ENCODE data around the gene SRCAP.
"Not testable (repeated sequence)": the region's sequence is repeated elsewhere in the genome, so short reads cannot be mapped to it uniquely, and the experiment has no call there.

SRCAP gene

GRCh38 chr16:30664616-30665109, 34.3 kb upstream of the SRCAP start:
- no peak for DNase-seq (ENCODE audit: low spot score)

GRCh38 chr16:30665155-30665829, 33.7 kb upstream of the SRCAP start:
- DNase-seq (ENCODE audit: low spot score), result no peak

- DNase-seq (ENCODE audit: low spot score), result no peak
Observed at GRCh38 chr16:30665830-30666190, 33.2 kb upstream of the SRCAP start.

- no peak for DNase-seq (ENCODE audit: low spot score)
Observed at GRCh38 chr16:30666681-30667080, 32.3 kb upstream of the SRCAP start.

- DNase-seq (ENCODE audit: low spot score), result no peak
Observed at GRCh38 chr16:30667361-30667905, 31.5 kb upstream of the SRCAP start.

GRCh38 chr16:30668393-30668792, 30.6 kb upstream of the SRCAP start:
- no peak for DNase-seq (ENCODE audit: low spot score)

- no peak for DNase-seq (ENCODE audit: low spot score)
Observed at GRCh38 chr16:30669026-30669902, 29.7 kb upstream of the SRCAP start.

- no peak for DNase-seq (ENCODE audit: low spot score)
Observed at GRCh38 chr16:30669903-30670824, 28.8 kb upstream of the SRCAP start.

- no peak for DNase-seq (ENCODE audit: low spot score)
Observed at GRCh38 chr16:30675143-30675542, 23.8 kb upstream of the SRCAP start.

- DNase-seq (ENCODE audit: low spot score), result no peak
Observed at GRCh38 chr16:30677931-30678585, 20.9 kb upstream of the SRCAP start.

GRCh38 chr16:30678586-30678970, 20.4 kb upstream of the SRCAP start:
- no peak for DNase-seq (ENCODE audit: low spot score)

GRCh38 chr16:30680326-30680725, 18.6 kb upstream of the SRCAP start:
- no peak for DNase-seq (ENCODE audit: low spot score)

GRCh38 chr16:30688701-30689100, 10.3 kb upstream of the SRCAP start:
- no peak for DNase-seq (ENCODE audit: low spot score)

GRCh38 chr16:30691907-30692306, 7.1 kb upstream of the SRCAP start:
- no peak for DNase-seq (ENCODE audit: low spot score)

- DNase-seq (ENCODE audit: low spot score), result no peak
Observed at GRCh38 chr16:30692396-30693064, 6.4 kb upstream of the SRCAP start.

GRCh38 chr16:30694926-30695693, 3.9 kb upstream of the SRCAP start:
- DNase-seq (ENCODE audit: low spot score), result no peak

- DNase-seq (ENCODE audit: low spot score), result not testable (repeated sequence)
Observed at GRCh38 chr16:30696646-30697045, 2.3 kb upstream of the SRCAP start.

GRCh38 chr16:30697264-30698138, 1.5 kb upstream of the SRCAP start:
- DNase-seq (ENCODE audit: low spot score), result peak; percentile 82

All from HuH-7.5 (cell line).